GM23338 (cell line): Measurements from ENCODE around the gene IDE. TPM values are rescaled to one million over a fixed set of nuclear protein-coding genes. Genes with fewer than 3 reads are reported as not detected.

Experiments
- ATAC-seq: fragments of 200-7000 bp; cut with Tn5 transposase; 3 replicates; pipeline ENCODE4 v1.9.1; 2020
- DNase-seq: peaks from one replicate; pipeline ENCODE4 v3.0.0-alpha.2; 2015; ENCODE audit warnings: low spot score
- H2AFZ ChIP-seq: fragments of 200-600 bp; sonication (generic); 2 replicates; pipeline ENCODE4 v1.8.0; 2016; ENCODE audit warnings: antibody characterized with exemption, mild to moderate bottlenecking, moderate library complexity
- H3F3A ChIP-seq: fragments of 200-600 bp; sonication (generic); replicated peaks from 2 replicates; pipeline ENCODE4 v1.8.0; 2017; ENCODE audit warnings: antibody characterized with exemption, mixed run types, low read depth
- H3K27ac ChIP-seq: fragments of 200-600 bp; sonication (generic); 2 replicates; pipeline ENCODE4 v1.6.1; 2016; ENCODE audit warnings: low read depth
- H3K27me3 ChIP-seq: fragments of 200-600 bp; sonication (generic); 2 replicates; pipeline ENCODE4 v1.8.0; 2016; ENCODE audit warnings: mild to moderate bottlenecking, mixed run types, moderate library complexity; ENCODE audit not compliant: insufficient read depth
- H3K36me3 ChIP-seq: fragments of 200-600 bp; sonication (generic); 2 replicates; pipeline ENCODE4 v1.8.0; 2016; ENCODE audit warnings: mild to moderate bottlenecking; ENCODE audit not compliant: insufficient read depth
- H3K4me1 ChIP-seq: fragments of 200-600 bp; sonication (generic); 2 replicates; pipeline ENCODE4 v1.8.0; 2016; ENCODE audit warnings: mild to moderate bottlenecking, moderate library complexity; ENCODE audit not compliant: insufficient read depth
- H3K4me2 ChIP-seq: fragments of 200-600 bp; sonication (generic); 2 replicates; pipeline ENCODE4 v1.7.1; 2017; ENCODE audit warnings: mixed run types
- H3K4me3 ChIP-seq: fragments of 200-600 bp; sonication (generic); 2 replicates; pipeline ENCODE4 v1.6.1; 2016; ENCODE audit warnings: mixed run types
- H3K79me2 ChIP-seq: fragments of 200-600 bp; sonication (generic); replicated peaks from 2 replicates; pipeline ENCODE4 v1.8.0; 2017; ENCODE audit warnings: mild to moderate bottlenecking; ENCODE audit not compliant: insufficient read depth
- H3K9me2 ChIP-seq: fragments of 200-600 bp; sonication (generic); 2 replicates; pipeline ENCODE4 v1.8.0; 2017; ENCODE audit not compliant: insufficient read depth
- H4K20me1 ChIP-seq: fragments of 200-600 bp; sonication (generic); replicated peaks from 2 replicates; pipeline ENCODE4 v1.8.0; 2017; ENCODE audit warnings: mild to moderate bottlenecking; ENCODE audit not compliant: insufficient read depth
- H3K27ac Mint-ChIP-seq: 2 replicates; pipeline ENCODE4 v1.8.0; 2020; ENCODE audit warnings: inconsistent platforms, mild to moderate bottlenecking, moderate library complexity, mixed read lengths
- H3K27me3 Mint-ChIP-seq: 3 replicates; pipeline ENCODE4 v1.8.0; 2022; ENCODE audit warnings: low read depth, mild to moderate bottlenecking, moderate library complexity, mixed read lengths, inconsistent platforms; ENCODE audit not compliant: insufficient read depth, poor library complexity
- H3K36me3 Mint-ChIP-seq: 3 replicates; pipeline ENCODE4 v1.8.0; 2021; ENCODE audit warnings: low read depth, mild to moderate bottlenecking, inconsistent platforms, moderate library complexity, mixed read lengths
- H3K4me1 Mint-ChIP-seq: 3 replicates; pipeline ENCODE4 v1.8.0; 2020; ENCODE audit warnings: mild to moderate bottlenecking, inconsistent platforms, mixed read lengths
- H3K4me3 Mint-ChIP-seq: 3 replicates; pipeline ENCODE4 v1.8.0; 2021; ENCODE audit warnings: moderate library complexity, mild to moderate bottlenecking, inconsistent platforms, mixed read lengths
- H3K9me3 Mint-ChIP-seq: 3 replicates; pipeline ENCODE4 v1.8.0; 2020; ENCODE audit warnings: moderate library complexity, mild to moderate bottlenecking, inconsistent platforms, mixed read lengths
- CREB1 ChIP-seq: fragments of 250-450 bp; sonication (Bioruptor Pico); IDR thresholded peaks from 2 replicates; pipeline ENCODE4 v1.5.0; 2020; ENCODE audit warnings: low read depth, mild to moderate bottlenecking, moderate library complexity
- CTCF ChIP-seq, 2 experiments: fragments of 200-600 bp in 1 of 2; sonication (generic) in 1 of 2; conservative IDR thresholded peaks; 2 replicates each; pipeline versions ENCODE4 v1.5.1 to v1.6.1; 2016 to 2017; ENCODE audit warnings: antibody characterized with exemption in 2 of 2, low read depth in 2 of 2, mild to moderate bottlenecking in 2 of 2, moderate library complexity in 1 of 2
- ETS1 ChIP-seq: IDR thresholded peaks from 2 replicates; pipeline ENCODE4 v1.6.1; 2016; ENCODE audit warnings: antibody characterized with exemption
- EZH2 ChIP-seq: fragments of 200-600 bp; sonication (generic); IDR thresholded peaks from one replicate; pipeline ENCODE4 v1.8.0; 2017; ENCODE audit warnings: antibody characterized with exemption, mild to moderate bottlenecking, low read depth; ENCODE audit not compliant: unreplicated experiment
- EZH2phosphoT487 ChIP-seq: fragments of 200-600 bp; sonication (generic); IDR thresholded peaks from one replicate; pipeline ENCODE4 v1.8.1; 2018; ENCODE audit warnings: antibody characterized with exemption; ENCODE audit not compliant: unreplicated experiment
- JUNB ChIP-seq: IDR thresholded peaks from one replicate; pipeline ENCODE4 v1.6.1; 2016; ENCODE audit warnings: antibody characterized with exemption; ENCODE audit not compliant: unreplicated experiment
- NANOG ChIP-seq: IDR thresholded peaks from 2 replicates; pipeline ENCODE4 v1.6.1; 2016; ENCODE audit warnings: antibody characterized with exemption, borderline replicate concordance
- POLR2AphosphoS5 ChIP-seq: IDR thresholded peaks from 2 replicates; pipeline ENCODE4 v1.6.1; 2016; ENCODE audit warnings: antibody characterized with exemption, low read depth
- REST ChIP-seq: IDR thresholded peaks from one replicate; pipeline ENCODE4 v1.6.1; 2018; ENCODE audit warnings: antibody characterized with exemption; ENCODE audit not compliant: unreplicated experiment
- STAT1 ChIP-seq: IDR thresholded peaks from one replicate; pipeline ENCODE4 v1.6.1; 2016; ENCODE audit warnings: antibody characterized with exemption; ENCODE audit not compliant: unreplicated experiment
- ZNF114 ChIP-seq: fragments of 250-450 bp; sonication (Bioruptor Pico); IDR thresholded peaks from 2 replicates; pipeline ENCODE4 v1.5.0; 2020; ENCODE audit warnings: mild to moderate bottlenecking, moderate library complexity
- ZNF331 ChIP-seq: fragments of 250-450 bp; sonication (Bioruptor Pico); IDR thresholded peaks from 2 replicates; pipeline ENCODE4 v1.5.0; 2020; ENCODE audit warnings: low read depth, mild to moderate bottlenecking, moderate library complexity
- ZNF462 ChIP-seq: fragments of 250-450 bp; sonication (Bioruptor Pico); IDR thresholded peaks from 2 replicates; pipeline ENCODE4 v1.5.0; 2020; ENCODE audit warnings: mild to moderate bottlenecking, moderate library complexity
- polyA plus RNA-seq: library from polyadenylated mRNA; unstranded; fragments of >200 nt; fragmentation: Nextera tagmentation; extraction: Ambion mirVana; gene quantifications from 2 replicates; pipeline ENCODE4 v1.2.1, GENCODE V29; 2016
- total RNA-seq: library from RNA; depleted of rRNA; stranded (reverse); fragments of >200 nt; shearing (Covaris generic); gene quantifications from 2 replicates; pipeline ENCODE4 v1.2.3, GENCODE V29; 2014

Gene IDE
- total and polyA plus RNA-seq, 2 experiments from 2014 or later: 12.9 to 36.3 TPM

GRCh38 chr10:92542458-92542857, 31.4 kb downstream of the IDE start (continued):
- no peak for TF ChIP-seq EZH2phosphoT487
- TF ChIP-seq REST: no peak

GRCh38 chr10:92541583-92541982, 32.3 kb downstream of the IDE start:
- H3K27ac Mint-ChIP-seq: no peak overlapping the region; the same call in 1 of the 2 replicates
- peaks cover 5% of the 10 kb centered on the region; the same call in 1 of the 3 replicates for H3K36me3 Mint-ChIP-seq
- Histone ChIP-seq H3K4me1 (peaks cover 23% of the 10 kb centered on the region), H3K4me3 (no peak overlapping the region), H3K4me2 (no peak overlapping the region), H4K20me1 (peaks cover 8% of the 10 kb centered on the region), H3K79me2 (peaks cover 77% of the 10 kb centered on the region), H3K27ac (no peak overlapping the region), H3F3A (no peaks in the 10 kb centered on the region), H2AFZ (no peak overlapping the region), H3K27me3 (no peaks in the 10 kb centered on the region), H3K9me2 (no peaks in the 10 kb centered on the region), H3K36me3 (no peaks in the 10 kb centered on the region)
- no peaks in the 10 kb centered on the region for H3K9me3 Mint-ChIP-seq
- no peak overlapping the region for H3K4me3 Mint-ChIP-seq
- DNase-seq (no peak), ATAC-seq (no peak)
- H3K27me3 Mint-ChIP-seq: no peaks in the 10 kb centered on the region
- H3K4me1 Mint-ChIP-seq: peaks cover 43% of the 10 kb centered on the region
- TF ChIP-seq EZH2 (no peak), ZNF462 (no peak), EZH2phosphoT487 (no peak), CREB1 (CRISPR knock-in tag) (no peak), NANOG (no peak), ZNF114 (CRISPR knock-in tag) (no peak), STAT1 (no peak), JUNB (no peak), ETS1 (no peak), POLR2AphosphoS5 (no peak), CTCF (conservative IDR thresholded peaks at IDR 0.05; ENCODE audit: low read depth in 2 of 2) (no peak), ZNF331 (no peak)
